Iris pigment epithelial cell (primary cell): Measurements from ENCODE around the gene PCDH9.

Experiments
- DNase-seq: peaks from one replicate; pipeline ENCODE4 v3.0.0-alpha.2; 2011; ENCODE audit warnings: low read depth

Gene PCDH9

DNA sequence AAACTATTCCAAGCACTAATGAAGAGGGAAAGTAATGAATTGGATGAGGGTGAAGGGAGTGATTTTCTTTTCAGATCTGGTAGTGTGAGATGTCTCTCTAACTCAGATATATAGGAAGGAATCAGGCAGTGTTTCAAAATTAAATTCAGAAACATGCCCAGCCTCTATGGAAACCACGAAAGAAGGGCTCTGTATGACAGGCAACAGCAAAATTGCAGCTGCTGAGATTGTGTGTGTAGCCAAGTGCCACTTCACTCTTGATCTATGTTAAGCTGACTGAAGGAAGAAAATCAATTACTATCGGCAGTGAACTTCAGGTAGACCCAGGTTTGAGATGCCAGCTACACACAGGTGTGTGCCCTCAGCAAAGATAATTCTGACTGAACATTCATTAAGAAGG is 387.4 kb downstream of the PCDH9 start:
- DNase-seq, result no peak

DNA sequence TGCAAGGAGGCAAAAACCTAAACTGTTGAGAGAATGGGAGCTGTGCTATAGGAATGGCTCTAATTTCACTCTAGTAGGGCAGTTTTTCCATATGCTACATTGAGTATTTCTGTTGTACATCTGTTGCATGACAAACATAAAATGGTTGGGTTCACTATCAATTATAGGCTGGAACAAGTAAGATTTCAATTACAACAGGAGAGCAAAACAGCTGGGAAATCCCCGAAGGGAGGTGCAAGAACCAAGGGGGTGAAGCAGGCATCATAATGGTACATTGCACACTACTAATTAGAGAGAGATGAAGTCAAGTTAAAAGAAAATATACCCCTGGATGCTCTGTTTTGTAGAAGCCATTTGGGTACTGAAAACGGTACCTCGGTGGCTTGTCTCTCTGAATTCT is 389.5 kb downstream of the PCDH9 start:
- DNase-seq, result no peak

DNA sequence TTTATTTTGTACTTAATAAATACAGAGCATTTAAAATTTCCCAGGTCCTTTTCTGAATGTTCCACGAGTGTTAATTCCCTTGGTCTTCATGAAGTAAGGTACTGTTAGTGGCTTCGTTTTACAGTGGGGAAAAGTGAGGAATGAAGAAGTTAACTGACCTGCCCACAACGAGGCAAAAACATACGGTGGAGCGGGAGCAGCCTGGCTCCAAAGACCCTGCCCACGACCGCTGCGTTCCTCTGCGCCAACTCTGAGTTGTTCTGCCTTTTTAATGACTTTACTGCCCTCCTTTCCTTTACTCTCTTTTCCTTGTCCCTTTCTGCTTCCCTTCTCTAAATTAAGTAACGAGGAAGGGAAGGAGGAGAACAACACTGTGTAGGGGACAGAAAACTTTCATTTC is 392.9 kb downstream of the PCDH9 start:
- DNase-seq, result no peak

DNA sequence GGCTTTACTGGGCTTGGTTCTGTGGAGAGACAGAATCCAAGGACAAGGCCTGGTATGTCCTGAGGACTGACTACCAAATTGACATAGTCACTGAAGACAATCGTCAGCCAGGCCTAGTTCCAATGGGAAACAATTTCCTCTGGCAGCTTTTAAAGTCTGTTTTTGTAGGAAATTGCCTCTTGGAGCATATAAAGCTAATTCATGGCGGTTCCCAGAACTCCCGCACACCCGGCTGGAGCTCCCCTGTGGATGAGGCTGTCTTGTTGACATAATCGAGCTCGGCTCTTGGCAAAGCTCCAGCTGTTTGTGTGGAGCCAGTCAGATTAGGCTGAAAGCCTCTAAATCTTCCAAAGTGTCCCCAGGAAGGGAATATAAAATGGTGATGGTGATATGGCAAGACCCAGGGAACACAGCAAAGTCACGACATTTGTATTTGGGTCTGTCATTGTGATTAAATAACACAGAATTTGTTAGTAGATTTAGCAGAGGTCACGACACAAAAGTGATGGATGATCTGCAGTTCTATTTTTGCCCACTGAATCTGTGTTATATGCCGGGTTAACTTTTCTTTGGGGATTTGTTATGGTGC is 395.0 kb downstream of the PCDH9 start:
- DNase-seq, result peak; percentile 54

DNA sequence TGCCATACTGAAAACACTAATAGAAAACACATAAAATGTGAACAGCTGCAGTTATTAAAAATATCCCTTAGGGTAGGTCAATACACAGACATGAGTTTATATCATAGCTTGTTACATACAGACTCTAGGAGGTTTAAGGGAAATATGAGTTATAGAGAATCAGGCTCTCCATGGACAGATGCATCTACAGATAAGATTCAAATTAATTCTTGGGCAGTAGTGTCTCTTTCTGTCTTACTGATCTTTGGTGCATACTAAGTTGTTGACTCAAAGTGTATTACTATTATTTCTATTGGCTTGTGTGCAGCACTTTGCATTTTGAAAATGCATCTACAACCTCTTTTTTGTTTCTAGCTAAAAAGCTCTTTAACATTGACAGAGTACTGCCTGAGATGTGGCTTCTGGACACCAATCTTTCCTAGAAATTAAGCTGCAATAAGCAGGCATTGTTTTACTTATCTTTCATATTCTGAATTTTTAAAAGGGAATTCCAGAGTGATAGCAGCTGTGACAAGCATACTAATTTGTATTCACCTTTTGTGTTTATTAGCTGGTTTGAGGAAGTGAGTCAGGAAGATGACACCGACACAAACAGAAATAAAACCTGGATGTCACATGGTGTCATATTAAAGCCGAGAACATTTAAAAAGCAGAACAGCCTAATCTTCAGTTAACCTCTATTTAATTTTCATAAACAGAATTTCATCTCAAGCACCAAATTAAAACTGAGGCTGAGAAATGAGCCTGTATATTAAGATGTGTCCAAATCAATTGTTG is 399.0 kb downstream of the PCDH9 start:
- DNase-seq, result no peak

DNA sequence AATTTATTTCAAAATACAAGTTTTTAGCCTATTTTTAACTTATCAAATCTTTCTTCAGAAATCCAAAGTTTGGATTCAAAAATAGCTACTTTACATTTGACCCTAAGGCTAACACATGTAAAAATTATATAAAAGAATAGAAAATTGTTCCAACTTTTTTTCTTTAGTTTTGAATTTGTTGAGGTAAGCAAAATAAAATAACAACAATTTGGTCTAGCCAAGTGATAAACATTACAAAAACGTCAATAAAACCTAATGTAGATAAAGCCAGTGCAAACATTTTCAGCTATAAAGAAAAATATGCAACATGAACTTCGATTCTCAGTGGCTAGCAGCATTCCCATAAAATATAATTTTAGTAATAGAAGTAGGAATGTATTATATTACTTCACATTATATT is 400.3 kb downstream of the PCDH9 start:
- DNase-seq, result no peak

DNA sequence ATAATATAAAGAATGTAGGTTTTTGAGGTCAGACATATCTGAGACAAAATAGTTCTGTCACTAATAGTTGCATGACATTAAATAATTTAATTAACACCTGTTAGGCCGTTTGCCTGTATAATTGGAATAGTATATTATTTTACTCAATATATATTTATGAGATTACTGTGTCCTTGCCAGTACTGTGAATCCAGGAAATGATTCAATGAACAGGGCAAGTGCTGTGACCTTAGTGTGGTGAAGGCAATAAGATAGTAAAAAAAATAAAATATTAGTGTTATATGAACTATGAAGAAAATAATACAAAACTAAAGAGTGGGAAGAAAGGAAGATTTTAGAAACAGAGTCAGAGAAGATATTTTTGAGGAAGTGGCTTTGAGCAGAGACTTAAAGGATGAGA is 403.7 kb downstream of the PCDH9 start:
- DNase-seq, result peak; percentile 47

DNA sequence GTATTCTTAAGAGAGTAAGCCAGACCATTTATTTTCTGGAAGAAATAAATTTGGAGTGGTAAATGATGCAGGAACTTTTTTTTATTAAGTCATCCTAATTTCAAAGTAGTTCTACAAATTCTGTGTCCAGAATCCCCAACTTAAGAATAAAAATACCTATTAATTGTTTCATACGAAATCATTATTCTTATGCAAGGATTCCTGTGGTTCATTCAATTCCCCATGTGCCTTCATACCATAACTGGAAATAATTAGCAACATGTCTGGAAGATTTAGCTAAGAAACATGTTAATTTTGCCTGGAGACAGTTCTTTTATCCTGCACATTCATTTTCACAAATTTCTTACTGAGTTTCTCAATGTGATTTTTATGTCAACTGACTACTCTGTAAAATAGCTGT is 408.6 kb downstream of the PCDH9 start:
- no peak for DNase-seq

DNA sequence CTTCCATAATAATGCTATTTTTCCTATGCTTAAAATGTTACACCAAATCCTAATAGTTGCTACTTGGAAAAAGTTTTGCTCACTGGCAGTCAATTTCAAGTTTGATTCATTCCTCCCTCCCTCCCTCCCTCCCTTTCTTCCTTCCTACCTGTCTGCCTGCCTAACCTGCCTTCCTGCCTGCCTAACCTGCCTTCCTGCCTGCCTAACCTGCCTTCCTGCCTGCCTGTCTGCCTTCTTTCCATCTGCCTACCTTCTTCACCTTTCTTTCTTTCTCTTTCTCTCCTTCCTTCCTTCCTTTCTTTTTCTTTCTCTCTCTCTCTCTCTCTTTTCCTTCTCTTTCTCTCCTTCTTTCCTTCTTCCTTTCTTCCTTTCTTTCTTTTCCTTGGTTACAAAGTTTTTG is 418.7 kb downstream of the PCDH9 start:
- no peak for DNase-seq

DNA sequence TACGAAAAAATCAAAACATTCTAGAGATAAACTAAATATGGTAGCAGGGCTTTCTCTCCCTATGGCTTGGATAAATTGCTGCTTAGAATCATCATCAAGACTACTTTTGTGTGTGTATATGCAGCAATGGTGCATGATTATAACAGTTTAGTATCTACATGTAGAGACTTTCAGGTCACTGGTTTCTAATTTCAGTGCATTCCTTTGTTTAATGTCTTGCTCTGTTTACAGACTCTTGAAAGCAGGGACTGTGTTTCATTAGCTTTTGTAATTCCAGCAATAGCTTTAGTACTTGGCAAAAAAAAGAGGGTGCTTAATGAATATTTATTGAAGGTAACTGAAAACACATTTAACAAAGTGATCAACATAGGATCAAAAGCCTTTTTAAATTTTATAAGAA is 420.7 kb downstream of the PCDH9 start:
- peak; percentile 41 for DNase-seq

DNA sequence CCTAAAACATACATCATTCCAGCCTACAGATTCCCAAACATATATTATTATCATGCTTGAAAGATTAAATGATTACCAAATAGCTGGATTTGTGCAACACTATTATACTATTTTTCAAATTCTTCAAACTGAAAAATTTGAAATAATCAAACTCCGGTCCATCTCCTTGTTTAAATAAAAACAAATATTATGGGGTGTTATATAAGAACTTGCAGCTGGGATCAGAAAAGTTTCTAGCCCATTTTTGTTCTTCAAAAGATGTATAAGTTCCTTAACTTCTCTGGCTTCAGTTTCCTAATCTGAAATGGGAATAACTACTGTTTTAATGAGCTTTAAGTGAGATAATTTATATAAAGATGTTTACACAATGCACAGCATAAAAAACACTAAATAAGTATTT is 422.9 kb downstream of the PCDH9 start:
- no peak for DNase-seq

DNA sequence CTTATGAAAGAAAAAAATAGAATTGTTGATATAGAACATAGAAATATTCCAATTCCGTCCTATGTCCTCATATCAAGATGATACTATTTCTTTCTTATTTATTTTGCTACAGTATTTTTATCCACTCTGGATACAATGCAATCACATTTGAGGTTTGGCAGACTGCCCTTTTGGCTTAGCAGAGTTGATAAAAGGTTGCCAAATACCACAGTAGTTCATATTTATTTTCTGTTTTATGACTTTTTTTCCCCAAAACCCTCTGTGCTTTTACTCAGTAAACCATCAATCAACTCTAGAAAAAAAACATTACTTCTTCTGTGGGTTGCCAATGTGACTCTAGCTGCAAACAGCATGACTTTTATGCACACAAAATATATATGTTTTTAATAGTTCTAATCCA is 424.5 kb downstream of the PCDH9 start:
- peak; percentile 86 for DNase-seq

DNA sequence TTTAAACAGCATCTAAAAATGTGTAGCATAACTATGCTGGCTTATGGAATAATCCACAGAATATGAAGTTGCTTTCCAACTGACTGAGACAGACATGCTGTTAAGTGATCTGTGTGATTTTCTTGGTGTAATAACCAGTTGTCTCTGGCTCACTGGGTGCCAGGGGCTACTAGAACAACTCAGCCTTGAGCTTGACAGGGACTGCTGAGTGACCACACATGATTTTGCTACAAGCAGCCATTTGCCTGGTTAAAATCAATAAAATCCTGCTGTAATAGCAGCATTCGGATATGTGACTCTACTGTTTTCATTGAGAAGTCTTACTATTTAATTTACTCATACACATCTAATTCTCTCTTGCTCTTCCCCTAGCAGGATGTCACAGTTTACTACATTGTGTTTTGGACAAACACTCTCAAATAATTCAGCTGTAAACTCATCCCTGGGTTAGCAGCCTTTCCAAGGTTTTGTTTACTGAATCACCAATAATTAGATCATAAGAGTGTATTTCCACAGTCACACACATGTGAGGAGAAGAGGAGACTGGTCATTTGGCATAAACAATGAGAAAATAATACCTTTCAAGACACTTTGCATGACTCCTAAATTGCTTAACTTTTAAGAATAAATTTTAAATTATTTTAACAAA is 426.2 kb downstream of the PCDH9 start:
- DNase-seq, result peak; percentile 12

DNA sequence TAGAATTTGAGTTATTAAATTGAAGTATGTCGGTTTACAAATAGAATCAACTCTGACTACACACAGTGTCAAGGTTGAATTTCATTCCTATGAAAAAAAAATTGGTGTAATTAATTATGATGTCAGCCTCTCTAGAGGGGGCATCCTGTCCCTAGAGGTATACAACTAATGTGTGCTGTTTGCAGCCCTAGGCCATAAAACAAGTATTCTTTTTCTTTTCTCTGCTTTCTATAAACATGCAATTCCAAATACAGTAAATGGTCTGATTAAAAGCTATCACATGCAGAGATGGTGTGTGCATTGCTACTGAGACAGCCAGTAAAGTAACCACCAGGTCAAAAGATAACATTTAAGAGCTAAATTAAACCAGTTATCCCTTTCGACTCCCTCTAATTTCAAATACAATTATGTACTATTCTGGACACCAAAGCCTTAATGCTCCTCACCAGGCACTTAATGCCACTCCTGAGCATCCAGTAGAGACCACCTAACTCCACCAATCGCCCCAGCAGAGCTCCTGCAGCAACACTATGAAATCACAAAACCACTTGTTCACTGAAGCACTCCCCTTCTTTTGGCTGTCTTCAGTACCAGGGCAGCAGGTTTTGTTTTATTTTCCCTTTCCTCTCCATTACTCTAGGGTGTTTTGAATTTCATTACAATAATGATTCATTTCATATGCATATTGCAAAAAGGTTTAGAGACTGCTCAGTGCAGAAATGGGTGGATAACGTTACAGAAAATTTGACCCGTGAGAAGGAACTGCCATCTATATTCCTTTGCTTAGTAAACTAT is 426.9 kb downstream of the PCDH9 start:
- no peak for DNase-seq

DNA sequence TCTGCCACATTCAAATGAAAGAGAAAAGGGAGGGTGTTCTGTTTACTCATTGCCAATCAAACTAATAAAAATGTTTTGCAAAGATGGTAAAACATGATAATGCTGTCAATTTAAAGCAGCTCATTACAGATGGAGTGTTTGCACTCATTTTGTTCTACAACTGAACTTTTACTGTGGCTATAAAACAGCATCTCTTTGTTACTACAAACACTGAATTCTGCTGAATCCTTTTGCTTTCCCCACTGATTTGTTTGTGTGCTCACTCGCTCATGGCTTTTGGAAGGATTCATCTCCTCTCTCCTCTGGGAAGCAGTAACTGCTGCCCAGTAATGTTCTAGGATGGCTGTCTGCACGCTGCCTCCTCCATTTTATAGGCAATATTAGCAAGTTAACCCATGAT is 434.5 kb downstream of the PCDH9 start:
- DNase-seq, result no peak

DNA sequence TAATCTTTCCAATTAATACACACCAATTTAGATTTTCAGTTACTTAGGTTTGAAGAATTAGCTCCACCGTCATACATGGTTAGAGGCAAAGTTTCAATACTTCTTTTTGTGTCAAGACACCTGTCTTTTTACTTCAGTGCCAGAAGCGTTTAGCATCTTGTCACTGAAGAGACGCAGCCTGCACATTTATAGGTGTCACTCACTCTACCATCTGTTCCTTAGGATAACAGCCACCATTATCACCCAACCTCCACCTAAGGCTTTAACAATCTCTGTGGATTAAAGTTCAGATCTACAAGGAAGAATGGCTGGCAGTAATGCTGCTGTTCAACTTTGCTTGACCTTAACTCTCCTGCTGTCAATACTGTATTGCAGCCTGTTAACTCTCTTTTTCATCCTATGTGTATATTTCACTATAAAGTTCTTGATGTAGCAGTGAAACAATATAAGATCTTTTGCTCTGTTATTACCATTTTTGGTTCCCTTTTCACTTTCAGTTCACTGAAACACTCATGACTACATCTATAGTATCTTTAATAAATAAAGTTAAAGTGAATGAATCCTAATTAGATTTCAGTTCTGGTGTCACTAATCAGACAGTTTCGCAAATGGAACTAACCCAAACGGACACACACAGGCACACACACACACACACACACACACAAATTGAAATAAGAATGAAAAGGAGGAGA is 435.6 kb downstream of the PCDH9 start:
- DNase-seq, result no peak

DNA sequence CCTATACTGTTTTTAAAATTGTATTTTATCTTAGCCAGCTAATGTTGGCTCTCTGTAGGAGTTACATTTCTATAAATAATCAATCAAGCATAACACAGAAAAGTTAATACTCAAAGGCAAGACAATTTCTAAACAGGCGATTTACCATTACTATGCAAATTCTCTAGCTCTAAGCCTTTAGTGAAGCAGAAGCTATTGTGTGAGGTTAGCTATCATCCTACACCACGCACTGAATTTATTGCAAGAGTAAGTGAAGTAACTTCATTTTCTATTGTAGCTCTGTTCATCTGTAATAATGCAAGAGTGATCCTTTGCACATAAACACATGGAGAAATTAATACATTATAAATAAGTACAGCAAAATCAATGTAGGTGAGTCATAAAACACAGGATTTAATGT is 439.3 kb downstream of the PCDH9 start:
- DNase-seq, result no peak

DNA sequence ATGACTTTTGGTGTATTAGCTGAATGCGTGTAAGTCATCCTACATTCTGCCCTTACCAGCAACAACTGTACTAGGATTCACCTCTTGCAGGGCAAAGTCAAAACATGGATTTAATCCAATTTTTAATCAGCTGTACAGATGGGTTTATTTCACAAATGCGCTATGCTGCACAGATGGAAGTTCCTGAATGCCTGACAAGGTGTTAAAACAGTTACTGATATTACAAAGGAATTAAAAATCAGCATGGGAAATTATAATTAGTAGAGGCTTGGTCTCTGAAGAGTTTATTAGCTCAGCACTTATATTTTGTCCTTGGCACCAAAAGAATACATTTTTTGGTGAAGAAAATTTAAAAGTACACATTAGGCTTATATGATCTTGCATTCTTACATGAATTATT is 448.9 kb downstream of the PCDH9 start:
- peak; percentile 1 for DNase-seq

DNA sequence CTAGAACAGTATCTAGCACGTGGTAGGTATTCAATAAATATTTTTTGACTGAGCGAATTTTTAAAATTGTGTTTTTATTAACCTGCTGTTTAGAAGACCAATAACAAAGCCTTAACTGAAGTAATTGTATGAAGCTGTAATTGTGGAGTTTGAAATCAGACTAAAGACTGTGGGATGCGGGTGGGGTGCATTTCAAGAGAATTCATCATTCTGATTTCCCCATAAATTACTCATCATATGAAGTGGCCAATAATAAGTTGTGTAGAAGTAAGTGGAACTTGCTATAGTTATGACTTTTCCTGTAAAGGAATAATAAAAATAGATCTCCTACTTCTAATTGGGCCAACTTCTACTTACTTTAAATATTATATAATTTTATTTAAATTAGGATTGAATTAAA is 449.3 kb downstream of the PCDH9 start:
- peak; percentile 63 for DNase-seq

DNA sequence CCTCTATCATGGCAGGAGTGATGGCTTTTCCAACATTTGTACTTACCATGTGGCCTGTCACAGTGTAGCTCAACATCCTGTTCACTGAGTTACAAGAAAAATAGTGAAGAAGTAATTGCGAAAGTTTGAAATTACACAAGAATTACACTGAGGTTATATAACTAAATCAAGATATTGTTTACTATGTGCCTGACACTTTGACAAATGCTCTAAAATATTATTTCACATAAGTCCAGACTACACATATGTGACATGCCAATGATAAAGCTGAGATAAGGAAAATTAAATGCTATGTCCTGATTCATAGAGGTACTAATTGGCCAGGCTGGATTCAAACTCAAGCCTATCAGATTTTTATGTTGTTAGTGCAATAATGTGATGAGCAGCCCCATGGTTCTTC is 451.7 kb downstream of the PCDH9 start:
- DNase-seq, result peak; percentile 20

DNA sequence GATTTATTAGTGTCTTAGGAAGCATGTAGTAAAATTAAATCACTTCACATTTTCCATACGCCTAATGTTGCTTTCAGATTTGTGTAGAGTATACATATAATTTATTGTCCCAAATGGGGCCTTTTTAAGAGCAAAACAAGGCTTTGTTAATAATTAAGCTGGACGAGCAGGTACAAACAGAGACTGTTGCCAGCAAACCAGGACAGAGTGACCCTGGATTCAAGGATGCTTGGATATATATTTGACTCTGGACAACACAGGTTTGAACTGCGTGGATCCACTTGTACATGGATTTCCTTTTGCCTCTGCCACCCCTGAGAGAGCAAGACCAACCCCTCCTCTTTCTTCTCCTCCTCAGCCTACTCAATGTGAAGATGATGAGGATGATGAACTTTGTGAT is 454.9 kb downstream of the PCDH9 start:
- DNase-seq, result no peak

DNA sequence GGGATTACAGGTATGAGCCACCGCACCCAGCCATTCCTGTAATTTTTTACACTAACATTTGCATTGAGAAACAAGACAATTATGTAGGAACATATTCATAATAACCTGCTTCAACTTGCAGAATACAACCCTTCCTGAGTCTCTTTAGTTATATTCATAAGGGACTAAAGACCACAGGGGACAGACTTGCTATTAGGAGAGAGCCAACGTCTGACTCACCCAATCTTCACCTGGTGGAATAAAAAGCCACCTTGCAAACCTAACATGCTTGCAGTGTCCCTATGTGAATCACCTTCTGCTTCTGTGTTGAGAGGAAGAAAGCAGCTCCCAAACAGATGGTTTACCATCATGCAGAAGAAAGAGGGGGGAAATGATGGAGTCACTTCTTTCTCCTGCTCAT is 456.1 kb downstream of the PCDH9 start:
- DNase-seq, result no peak
